ENCODE results near the gene PCP2. TPM values are rescaled to one million over a fixed set of nuclear protein-coding genes. Genes with fewer than 3 reads are reported as not detected.

PCP2 gene
- total RNA-seq, 4 donors from 2014 or later, result 1.6 to 9.9 (median 1.6) TPM

DNA sequence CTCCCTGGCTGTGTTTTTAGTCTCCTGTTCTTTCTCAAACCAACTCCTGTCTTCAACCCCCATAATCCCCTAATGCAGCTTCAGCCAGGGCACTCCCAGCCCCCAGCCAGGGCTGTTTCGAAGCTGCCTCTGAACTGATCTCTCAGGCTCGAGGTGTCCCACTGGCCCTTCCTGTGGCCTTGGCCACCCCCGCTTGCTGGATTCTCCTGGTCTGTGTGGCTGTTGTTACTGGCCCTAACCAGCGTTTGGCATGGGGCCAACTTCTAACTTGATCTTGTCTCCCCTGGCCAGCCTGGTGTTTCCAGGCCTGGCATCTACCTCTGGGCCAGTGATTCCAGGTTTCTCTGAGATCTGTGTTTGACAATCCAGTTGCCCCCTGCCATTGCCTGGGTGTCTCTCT is 15.2 kb downstream of the PCP2 start:
- peaks cover 73% of the 10 kb centered on the region for H3K36me3 ChIP-seq
- TF ChIP-seq, protein P1, sequence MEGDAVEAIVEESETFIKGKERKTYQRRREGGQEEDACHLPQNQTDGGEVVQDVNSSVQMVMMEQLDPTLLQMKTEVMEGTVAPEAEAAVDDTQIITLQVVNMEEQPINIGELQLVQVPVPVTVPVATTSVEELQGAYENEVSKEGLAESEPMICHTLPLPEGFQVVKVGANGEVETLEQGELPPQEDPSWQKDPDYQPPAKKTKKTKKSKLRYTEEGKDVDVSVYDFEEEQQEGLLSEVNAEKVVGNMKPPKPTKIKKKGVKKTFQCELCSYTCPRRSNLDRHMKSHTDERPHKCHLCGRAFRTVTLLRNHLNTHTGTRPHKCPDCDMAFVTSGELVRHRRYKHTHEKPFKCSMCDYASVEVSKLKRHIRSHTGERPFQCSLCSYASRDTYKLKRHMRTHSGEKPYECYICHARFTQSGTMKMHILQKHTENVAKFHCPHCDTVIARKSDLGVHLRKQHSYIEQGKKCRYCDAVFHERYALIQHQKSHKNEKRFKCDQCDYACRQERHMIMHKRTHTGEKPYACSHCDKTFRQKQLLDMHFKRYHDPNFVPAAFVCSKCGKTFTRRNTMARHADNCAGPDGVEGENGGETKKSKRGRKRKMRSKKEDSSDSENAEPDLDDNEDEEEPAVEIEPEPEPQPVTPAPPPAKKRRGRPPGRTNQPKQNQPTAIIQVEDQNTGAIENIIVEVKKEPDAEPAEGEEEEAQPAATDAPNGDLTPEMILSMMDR (IDR thresholded peaks at IDR 0.05), result no peak
- TF ChIP-seq EP300 (IDR thresholded peaks at IDR 0.05) (no peak), POLR2AphosphoS5 (IDR thresholded peaks at IDR 0.05) (no peak), POLR2A (IDR thresholded peaks at IDR 0.05) (no peak)
- H3K4me1 ChIP-seq, result peaks cover 30% of the 10 kb centered on the region
- peak overlapping the region; percentile 69 for H3K27ac ChIP-seq
- H3K27me3 ChIP-seq, result no peaks in the 10 kb centered on the region
- H3K4me3 ChIP-seq, result no peak overlapping the region
- 50% methylated on average over 4 of the region's 4 CpGs for WGBS
- DNase-seq (ENCODE audit: low spot score in 2 of 2), result no peak
- no peaks in the 10 kb centered on the region for H3K9me3 ChIP-seq

- DNase-seq (ENCODE audit: low spot score in 2 of 2), result peak in 1 of 2 donors; percentile 59
- peak overlapping the region; percentile 69 for H3K27ac ChIP-seq
- no peak overlapping the region for H3K4me3 ChIP-seq
- no peak for TF ChIP-seq EP300 (IDR thresholded peaks at IDR 0.05)
- TF ChIP-seq POLR2A (IDR thresholded peaks at IDR 0.05), result no peak
- TF ChIP-seq, protein P1 (IDR thresholded peaks at IDR 0.05), result no peak
- TF ChIP-seq POLR2AphosphoS5 (IDR thresholded peaks at IDR 0.05), result no peak
- peaks cover 30% of the 10 kb centered on the region for H3K4me1 ChIP-seq
- no peaks in the 10 kb centered on the region for H3K9me3 ChIP-seq
- H3K27me3 ChIP-seq, result no peaks in the 10 kb centered on the region
- peaks cover 69% of the 10 kb centered on the region for H3K36me3 ChIP-seq
- 92% methylated on average over 27 of the region's 28 CpGs for whole genome bisulfite sequencing
These were observed 15.8 kb downstream of the PCP2 start for GRCh38 chr19:7617735-7618134.

DNA sequence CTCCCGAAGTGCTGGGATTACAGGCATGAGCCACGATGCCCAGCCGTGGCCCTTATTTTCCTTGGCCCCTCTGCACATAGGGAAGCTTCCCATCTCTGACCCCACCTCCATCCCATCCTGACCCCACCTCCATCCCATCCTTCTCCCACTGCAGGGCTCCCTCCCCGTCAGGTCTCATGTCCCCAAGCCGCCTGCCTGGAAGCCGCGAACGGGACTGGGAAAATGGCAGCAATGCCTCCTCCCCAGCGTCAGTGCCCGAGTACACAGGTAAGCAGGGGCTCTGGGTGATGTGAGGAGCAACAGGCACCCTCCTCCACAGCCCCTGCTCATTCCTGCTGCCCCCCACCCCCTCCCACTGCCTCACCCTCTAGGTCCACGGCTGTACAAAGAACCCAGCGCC is 16.3 kb downstream of the PCP2 start:
- peaks cover 30% of the 10 kb centered on the region for H3K4me1 ChIP-seq
- peak in 1 of 2 donors; percentile 50 for DNase-seq (ENCODE audit: low spot score in 2 of 2)
- H3K27ac ChIP-seq, result no peak overlapping the region
- H3K9me3 ChIP-seq, result no peaks in the 10 kb centered on the region
- H3K4me3 ChIP-seq, result no peak overlapping the region
- TF ChIP-seq, protein P1 (IDR thresholded peaks at IDR 0.05), result no peak
- TF ChIP-seq POLR2A (IDR thresholded peaks at IDR 0.05) (no peak), EP300 (IDR thresholded peaks at IDR 0.05) (no peak)
- H3K27me3 ChIP-seq, result no peaks in the 10 kb centered on the region
- H3K36me3 ChIP-seq, result peaks cover 69% of the 10 kb centered on the region
- WGBS, result 87% methylated on average over 10 of the region's 12 CpGs

DNA sequence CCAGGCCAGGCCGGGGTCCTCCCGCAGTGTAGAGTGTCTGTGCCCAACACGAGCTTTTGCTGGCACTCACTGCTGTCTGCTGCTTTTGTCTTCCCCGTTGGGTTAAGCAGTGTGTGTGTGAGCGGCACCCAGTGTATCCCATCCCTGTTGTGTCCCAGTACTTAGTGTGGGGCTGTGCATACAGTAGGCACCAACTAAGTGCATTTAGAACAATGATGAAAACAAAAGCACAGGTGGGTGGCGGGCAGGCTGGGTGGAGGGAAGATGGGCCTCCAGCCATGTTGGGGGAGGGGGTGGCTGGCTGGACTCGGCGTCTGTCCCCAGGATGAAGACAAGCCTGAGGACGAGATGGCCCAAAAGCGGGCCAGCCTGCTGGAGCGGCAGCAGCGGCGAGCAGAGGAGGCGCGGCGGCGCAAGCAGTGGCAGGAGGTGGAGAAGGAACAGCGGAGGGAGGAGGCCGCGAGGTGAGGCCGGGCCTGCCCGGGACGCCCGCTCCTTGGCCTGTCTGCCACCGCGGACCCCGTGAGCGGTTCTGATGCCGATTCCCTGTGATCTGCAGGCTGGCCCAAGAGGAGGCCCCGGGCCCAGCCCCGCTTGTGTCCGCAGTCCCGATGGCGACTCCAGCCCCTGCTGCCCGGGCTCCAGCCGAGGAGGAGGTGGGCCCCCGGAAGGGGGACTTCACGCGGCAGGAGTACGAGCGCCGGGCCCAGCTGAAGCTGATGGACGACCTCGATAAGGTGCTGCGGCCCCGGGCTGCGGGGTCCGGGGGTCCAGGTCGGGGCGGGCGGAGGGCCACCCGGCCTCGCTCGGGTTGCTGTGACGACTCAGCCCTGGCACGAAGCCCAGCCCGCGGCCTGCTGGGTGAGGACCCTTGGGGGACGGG is 18.4 kb downstream of the PCP2 start:
- no peak for DNase-seq (ENCODE audit: low spot score in 2 of 2)
- TF ChIP-seq POLR2A (IDR thresholded peaks at IDR 0.05) (no peak), POLR2AphosphoS5 (IDR thresholded peaks at IDR 0.05) (no peak), EP300 (IDR thresholded peaks at IDR 0.05) (no peak)
- TF ChIP-seq, protein P1 (IDR thresholded peaks at IDR 0.05), result no peak
- WGBS, result 85% methylated on average over 45 of the region's 59 CpGs
- no peak overlapping the region for H3K27ac ChIP-seq
- H3K4me1 ChIP-seq, result peaks cover 23% of the 10 kb centered on the region
- H3K4me3 ChIP-seq, result no peak overlapping the region
- H3K27me3 ChIP-seq, result no peaks in the 10 kb centered on the region
- peaks cover 68% of the 10 kb centered on the region for H3K36me3 ChIP-seq
- H3K9me3 ChIP-seq, result no peaks in the 10 kb centered on the region

Data from suprapubic skin (tissue), 4 donors.